Epidermal melanocyte (primary cell): ENCODE results near the gene COX7A2L.
"Not testable (repeated sequence)": the region's sequence is repeated elsewhere in the genome, so short reads cannot be mapped to it uniquely, and the experiment has no call there.

Experiments used
- DNase-seq: peaks from one replicate; pipeline ENCODE4 v3.0.0; 2011; ENCODE audit warnings: low spot score; ENCODE audit not compliant: insufficient read length

The COX7A2L gene

DNA sequence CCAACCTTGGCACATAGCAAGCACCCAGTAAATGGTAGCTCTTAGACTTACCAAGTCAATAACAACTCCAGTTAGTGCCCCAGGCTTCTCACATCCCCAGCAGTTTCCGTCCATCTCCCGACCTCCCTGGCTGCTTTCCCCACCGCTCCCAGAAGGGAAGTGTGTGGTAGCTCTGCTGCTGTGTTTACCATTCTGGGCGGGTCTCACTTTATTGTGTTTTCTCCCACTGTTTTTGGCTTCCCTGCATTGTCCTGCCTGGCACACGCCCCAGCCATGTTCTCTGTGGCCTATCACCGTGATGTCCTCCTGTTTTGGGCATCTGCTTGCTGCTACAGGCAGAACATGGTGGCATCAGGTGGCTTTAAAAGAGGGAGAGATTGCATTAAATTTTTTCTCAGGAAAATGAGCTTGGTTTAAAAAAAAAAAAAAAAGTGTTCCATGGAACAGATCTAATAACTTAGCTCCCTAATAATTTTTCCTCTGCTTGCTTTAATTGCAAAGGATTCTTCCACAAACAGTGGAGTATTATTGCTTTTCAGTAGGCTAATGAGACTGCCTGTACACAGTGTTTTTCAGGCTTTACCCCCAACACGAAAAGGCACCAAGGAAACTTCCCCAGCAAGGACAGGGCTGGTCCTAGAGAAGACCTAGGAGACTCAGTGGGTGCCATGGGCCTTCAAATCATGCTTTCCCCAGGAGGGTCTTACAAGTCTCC, 8.0 kb upstream of the COX7A2L start:
- DNase-seq: no peak

DNA sequence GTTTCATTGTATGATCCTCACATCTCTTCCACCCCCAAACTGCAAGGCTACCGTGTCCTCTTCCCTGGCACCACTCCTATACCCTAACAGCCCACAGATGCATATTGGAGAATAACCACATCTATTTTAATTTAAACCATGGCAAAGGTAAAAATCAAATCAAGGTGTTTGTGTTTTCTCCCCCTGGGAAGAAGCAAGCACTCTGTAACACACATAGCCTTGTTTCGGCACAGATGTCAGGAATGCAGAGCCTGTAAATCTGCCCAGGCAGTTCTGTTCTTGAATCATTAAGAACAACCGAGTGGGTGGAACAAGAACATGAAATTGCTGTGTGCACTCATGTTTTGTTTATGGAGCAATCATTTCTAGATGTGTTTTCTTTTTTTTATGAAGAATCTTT, 6.8 kb upstream of the COX7A2L start:
- DNase-seq: no peak

DNA sequence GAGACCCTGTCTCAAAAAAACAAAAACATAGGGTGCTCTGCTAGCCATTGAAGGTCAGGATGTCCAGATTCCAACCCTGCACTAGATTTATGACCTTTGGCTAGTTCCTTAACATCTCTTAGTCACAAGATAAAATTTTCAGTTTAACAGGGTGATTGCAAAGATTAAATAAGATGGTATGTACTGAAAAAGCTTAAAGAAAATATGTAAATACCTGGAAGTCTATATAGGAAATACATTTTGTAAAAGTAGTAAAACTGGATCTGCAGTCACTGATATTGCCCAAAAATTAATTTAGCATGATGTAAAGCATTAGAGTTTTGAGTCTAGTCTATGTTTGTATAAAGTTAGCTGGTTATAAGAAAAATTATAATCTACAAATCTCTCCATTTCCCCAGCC, 5.4 kb upstream of the COX7A2L start:
- DNase-seq: no peak

DNA sequence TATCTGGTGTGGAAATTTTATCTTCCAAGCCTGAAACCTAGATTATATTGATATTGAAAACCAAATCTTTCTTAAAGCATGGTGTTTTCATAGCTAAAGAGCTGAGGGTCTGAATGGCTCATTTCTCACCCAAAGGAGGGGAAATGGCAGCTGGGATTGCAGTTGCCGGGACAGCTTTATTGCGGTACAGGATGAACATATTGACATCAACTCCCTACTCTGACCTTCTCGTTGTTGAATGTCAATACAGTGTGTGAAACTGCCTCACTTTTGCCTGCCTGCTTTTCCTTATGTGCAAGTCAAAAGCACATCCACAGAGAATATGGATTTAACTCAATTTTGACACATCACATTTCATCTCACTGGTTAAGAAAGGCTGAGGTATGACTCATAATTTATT, 3.6 kb upstream of the COX7A2L start:
- no peak for DNase-seq

DNA sequence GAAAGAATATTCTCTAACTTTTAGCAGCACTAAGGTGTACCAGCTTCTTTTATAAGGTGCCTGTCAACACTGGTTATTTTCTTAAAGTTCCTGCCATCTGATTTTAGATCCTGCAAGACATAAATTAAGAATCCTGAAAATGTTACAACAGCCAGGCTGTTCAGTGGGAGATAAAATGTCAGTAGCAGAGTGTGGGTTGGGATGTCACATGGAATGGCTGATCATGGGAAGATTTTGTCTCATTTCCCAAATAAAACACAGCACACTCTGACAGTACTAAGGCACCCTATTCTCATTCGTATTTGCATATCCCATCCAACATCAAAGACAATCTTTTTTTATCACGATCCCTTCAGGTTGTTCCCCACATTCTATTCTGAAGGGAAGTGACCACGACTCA, 2.4 kb upstream of the COX7A2L start:
- DNase-seq: no peak

DNA sequence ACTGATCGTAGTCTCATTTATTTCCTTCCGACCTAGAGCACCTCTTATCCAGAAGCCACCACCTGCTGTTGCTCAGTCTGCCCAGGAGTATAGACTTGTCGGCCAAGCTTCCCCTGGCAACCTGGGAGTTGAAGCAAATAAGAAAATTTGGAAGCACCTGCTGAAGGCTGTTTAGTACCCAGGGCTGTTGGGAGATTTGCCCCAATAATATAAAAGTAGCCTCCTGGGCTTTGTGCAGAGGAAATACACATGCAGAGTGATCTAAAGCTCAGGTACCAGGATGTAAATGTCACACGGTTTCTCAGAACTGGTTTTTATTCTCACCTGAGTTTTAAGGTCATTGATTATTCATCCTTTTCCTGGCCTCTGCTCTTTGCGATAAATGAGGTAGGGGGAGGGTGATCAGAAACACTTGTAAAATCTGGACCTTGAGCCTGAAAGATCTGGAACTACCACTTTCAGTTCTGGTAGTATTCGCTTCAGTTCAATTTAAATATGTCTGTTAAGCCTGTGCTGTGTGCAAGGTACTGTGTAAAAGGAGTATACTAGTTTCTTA, 789 bp upstream of the COX7A2L start:
- no peak for DNase-seq

DNA sequence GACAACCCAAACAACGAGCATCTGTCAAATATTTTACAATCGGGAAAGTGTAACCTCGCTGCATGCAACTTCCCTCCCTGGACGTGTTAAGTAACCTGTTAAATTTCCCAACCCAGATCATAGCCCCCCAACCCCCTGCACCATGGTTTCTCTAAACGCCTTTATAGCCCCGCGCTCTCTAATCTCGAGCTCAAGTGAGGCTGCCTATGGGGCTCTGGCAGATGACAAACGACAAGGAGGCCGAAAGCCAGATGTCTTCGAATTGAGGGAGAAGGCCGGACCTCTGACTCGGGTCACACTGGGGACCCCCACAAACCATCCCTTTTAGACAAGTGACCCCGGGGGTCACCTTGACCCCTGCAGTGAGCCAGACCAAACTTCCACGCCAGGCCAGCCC, 526 bp downstream of the COX7A2L start:
- no peak for DNase-seq

DNA sequence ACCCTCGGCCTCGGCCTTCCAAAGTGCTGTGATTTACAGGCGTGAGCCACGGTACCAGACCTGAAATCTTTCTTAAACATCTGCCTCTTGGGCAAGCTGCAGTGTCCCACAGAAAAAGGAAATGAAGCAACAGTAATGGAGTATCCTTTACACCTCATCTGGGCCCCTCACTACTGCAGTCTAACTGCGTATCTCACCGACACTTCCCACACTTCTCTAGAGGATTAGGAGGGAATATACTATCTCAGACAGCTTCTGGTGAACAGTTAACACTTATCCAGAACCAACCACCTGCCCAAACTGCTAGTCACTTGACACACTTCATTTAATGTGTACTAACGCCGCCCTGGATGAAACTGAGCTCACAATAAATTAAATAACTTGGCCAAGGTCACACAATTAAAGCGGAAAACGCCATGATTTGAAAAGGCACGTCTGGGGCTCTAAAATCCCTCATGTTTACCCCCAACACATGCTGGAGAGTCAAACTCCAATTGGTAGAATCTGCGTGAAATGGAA, 993 bp downstream of the COX7A2L start:
- no peak for DNase-seq

DNA sequence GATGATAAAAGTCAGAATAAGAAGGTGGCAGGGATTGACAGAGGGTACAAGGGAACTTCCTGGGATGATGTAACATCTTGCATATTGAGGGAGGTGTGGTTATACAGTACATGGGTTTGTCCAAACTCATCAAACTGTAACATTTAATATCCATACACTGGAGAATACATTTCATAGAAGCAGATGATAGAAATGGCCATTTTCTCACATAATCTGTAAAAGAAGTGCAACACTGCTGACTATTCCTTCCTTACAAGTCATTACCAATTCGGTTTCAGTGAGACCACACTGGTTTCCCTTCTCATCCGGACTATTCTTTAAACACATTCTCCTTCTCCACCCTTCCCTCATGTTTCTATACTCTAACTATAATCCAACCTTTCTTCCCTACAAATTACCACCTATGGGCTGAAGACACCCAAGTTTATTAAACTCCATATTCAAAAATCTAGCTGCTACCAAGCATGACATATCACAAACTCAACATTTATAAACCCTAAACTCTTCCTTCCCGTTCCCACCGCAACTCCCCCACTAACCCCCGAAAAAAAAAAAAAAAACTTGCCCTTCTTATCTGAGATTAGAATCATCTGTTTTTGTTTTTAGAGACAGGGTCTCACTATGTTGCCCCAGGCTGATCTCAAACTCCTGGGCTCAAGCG, 1.6 kb downstream of the COX7A2L start:
- DNase-seq: no peak

DNA sequence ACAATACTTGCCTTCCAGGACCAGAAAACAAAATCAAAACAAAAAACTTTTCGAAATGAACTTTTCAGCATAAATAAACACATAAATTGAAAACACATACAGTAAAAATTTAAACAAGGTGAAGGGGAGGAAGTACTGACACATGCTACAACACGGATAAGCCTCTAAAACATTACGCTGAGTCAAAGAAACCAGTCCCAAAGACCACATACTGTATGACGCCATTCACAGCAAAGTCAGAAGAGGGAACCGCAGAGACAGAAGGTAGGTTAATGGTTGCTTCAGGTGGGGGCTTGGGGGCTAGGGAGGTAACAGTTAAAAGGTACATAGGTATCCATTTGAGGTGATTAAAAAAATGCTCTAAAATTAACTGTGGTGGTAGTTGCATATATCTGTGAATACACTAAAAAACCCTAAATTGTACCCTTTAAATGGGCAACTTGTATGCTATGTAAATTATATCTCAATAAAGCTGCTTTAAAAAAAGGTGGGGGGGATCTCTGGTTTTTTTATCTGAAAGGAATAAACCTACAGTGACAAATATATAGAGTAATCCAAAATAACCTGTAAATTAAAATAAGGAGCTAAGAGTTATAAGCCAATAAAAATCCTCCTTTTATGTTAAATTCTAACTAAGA, 7.1 kb downstream of the COX7A2L start:
- DNase-seq: no peak

DNA sequence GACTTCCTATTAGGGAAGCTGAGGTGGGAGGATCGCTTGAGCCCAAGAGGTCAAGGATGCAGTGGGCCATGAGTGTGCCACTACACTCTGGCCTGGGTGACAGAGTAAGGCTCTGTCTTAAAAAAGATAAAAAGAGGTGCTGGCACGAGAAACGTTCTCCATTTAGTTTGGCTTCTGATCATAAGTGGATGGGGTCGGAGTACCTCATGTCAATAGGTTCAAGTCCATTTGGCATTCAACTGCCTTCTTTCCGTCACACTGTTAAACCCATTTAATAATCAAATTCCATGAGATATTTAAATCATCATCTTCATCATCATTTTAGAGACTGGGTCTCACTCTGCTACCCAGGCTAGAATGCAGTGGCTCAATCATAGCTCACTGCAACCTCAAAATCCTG, 9.2 kb downstream of the COX7A2L start:
- DNase-seq: no peak

DNA sequence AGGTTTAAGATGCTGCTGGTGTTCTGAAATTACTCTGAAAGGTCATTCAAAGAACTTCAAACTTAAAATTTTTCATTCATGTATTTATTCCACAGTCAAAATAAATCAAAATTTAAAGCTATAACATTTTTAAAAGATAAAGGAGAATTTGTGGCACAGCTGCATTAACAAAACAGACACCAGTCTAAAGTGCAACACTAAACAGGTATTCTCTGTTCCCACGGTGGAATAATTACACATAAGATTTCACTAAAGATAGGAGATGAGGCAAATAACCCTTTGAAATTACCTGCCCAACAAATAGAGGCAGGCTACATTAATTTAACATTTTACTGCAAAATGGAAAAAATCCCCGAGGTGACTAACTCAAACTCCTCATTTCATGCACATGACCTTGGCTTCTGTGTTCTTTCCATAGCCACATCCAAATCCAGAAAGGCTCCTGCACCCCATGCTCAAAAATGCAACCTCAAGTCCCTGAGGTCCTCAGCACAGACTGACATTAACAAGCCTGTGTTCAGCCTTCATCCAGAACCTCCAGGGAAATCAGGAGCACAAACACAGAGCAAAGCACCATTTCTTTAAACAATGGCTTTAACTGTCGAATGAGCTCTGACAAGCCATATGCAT, 10.5 kb downstream of the COX7A2L start:
- DNase-seq: no peak

DNA sequence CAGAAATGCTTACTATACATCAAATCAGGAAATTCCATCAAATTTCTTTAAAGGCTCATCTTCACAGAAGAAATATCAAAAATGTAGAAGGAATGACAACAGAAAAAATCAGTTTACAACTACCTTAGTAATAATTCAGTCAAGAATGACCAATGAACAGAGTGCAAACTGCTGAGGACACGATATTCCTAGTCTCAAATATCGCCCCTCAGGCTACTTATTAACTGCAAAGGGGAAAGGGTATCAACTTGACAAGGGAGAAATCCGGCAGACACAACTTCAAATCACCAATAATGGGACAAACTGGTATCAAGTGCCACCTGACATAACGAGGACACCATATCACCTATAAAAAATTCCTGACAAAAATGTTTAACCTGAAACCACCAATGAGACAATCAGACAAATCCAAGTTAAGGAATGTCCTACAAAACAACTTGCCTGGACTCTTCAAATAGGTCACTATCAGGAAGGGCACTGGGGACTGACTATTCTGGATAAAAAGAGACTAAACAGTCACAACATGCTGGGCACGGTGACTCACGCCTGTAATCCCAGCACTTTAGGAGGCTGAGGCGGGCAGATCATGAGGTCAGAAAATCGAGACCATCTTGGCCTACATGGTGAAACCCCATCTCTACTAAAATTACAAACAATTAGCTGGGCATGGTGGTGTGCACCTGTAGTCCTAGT, 12.8 kb downstream of the COX7A2L start:
- no peak for DNase-seq

DNA sequence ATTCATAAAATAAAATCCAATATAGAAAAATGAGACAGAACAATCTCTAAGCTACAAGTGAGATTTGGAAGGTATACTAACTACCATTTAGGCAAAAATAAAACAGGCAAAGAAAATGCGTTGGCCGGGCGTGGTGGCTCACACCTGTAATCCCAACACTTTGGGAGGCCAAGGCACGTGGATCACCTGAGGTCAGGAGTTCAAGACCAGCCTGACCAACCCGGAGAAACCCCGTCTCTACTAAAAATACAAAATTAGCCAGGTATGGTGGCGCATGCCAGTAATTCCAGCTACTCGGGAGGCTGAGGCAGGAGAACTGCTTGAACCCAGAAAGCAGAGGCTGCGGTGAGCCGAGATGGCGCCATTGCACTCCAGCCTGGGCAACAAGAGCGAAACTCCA, 13.5 kb downstream of the COX7A2L start:
- not testable (repeated sequence) for DNase-seq

DNA sequence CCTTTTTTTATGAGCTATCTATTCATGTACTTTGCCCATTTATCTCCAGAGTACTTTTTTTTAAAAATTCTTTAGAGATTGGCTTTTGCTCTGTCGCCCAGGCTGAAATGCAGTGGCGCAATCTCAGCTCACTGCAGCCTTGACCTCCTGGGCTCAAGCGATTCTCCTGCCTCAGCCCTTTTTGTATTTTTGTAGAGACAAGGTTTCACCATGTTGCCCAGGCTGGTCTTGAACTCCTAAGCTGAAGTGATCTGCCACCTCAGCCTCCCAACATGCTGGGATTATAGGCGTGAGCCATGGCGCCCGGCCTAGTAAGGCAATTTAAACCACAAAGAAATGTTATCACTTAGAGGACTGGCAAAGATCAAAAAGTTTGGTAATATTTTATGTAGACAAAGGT, 14.2 kb downstream of the COX7A2L start:
- not testable (repeated sequence) for DNase-seq

DNA sequence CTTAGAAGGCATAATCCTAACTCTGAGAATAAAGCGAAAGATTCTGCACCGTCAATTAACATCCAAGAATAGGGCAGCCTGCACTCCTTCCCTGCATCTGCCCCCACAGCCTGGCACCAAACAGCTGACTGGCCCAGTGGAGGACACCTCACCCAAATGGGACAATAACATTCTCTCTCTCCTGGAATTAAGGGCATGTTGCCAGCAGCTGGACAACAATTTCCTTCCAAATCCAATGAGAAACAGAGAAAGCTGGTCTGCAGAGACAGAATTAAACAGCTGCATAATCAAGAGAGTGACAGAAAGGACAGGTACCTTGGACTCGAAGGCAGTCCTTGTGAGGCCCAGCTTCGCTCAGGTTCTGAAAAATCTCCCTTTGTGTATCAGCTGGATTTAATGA, 15.0 kb downstream of the COX7A2L start:
- no peak for DNase-seq

DNA sequence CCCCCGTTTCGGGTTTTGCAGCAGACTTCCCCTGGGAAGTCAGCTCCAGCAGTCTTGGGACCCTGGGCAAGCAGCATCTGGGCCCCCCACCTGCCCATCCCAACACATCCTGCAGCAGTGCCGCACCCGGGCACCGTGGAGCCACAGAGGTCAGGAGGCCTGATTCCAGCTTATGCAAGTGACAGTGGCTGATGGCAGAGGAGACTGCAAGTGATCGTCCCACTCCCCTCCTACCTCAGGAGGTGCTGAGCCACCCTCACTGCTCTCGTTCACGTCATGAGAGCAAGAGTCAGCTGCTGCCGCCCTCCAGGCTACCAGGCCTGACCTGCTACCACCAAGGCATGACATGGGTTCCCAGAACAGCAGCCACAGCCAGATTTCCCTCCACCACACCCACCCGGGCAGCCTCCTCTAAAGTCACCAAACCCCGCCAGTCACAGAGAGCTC, 18.2 kb downstream of the COX7A2L start:
- no peak for DNase-seq

DNA sequence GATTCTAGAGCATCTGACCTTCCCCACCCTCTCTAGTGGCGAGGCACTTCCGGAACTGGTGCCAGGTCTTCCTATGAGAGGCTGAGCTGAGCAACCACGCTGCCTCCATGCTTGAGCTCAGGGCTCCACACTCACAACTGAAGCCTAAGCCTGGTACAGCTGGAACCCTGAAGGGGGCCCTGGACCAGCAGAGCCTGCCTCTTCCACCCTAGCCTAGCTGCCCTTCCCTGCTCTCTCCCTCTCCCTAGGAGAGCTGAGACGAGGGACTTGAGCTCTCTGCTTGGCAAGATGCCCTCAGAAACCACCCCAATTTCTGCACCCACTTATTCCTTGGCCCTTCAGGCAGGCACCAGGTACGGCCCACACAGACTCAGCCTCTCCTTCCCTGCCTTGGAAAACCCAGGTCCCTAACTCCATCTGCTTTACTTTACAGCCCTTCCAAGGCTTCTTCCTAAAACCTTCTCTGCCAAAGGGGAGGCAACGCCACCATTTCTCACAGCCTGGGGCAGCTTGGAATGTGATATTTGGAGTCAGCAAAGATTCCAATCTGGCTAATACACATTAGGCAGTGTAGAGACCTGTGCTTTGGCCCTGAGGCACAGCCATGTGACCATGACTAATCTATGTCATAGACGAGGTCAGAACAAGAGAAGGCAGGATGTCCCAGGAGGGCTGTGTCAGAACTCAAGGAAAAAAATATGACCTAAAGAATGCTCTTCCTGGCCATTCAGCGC, 18.8 kb downstream of the COX7A2L start:
- peak; percentile 24 for DNase-seq

DNA sequence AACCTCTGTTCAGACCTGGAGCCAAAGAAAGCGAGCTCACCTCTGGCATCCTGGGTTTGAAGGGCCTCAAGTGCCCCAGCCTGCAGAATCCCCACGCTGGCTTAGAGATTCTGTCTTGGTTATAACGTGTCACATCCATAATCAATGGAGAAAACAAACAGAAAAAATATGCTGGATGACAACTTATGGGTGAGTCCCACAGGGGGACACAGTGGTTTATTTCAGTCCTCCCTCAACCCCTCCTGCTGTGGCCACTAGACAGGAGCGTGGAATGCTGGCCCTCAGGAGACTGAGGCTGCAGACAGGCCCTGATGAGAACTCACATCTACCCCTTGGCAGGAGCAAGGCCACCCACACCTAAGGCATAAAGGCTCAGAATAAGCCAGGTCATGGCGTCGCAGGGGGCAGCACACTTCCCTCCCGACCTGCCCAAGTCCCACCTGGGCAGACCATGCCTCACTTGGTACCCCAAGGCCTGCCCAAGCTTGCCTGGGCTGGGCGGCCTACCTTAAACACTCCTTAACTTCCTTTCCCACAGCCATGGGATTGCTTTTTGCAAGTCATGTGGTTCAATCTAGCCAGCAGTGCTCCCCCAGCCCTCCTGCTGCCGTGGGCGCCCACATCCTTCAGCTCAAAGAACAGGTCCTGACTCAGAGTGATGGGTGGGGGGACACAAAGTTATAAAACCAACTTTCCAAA, 19.9 kb downstream of the COX7A2L start:
- DNase-seq: no peak
